ENCODE results near the gene FAM81A. TPM values are rescaled to one million over a fixed set of nuclear protein-coding genes. Genes with fewer than 3 reads are reported as not detected.

Gene FAM81A
- total RNA-seq, 4 donors from 2014 or later = 1.6 to 2.8 TPM; not detected in 2

DNA sequence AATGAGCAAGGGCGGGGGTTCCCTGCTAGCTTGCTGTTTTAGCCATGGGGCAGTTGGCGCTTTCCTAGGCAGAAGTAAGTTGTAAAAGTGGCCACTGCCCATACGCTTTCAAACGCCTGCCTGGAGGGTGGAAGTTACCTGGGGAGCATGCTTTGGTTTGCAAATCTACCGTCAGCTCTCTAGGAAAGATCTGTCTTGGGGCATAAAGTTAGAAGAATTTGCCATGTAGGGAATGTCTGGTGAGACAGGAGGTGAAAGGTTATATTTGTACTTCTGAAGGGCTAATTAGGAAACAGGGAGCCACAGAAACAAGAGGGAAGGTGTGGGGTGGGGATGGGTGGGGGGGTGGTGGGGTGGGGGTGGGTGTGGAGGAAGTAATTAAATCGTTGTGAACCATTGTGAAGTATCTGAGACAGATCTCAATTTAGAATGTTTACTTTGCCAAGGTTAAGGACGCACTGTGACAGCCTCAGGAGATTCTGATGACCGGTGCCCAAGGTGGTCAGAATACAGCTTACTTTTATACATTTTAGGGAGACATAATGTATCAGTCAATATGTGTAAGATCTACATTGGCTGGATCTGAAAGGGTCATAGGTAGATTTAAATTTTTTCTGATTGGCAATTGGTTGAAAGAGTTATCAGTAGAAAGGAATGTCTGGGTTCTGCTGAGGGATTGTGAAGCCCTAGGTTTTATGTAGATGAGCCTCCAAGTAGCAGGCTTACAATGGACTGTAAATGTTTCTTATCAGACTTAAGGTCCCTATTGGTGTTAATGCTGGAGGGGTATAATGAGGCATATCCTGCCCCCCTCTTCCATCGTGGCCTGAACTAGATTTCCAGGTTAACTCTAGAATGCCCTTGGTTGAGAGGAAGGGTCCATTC lies 111.6 kb downstream of the FAM81A start:
- TF ChIP-seq, protein P1, sequence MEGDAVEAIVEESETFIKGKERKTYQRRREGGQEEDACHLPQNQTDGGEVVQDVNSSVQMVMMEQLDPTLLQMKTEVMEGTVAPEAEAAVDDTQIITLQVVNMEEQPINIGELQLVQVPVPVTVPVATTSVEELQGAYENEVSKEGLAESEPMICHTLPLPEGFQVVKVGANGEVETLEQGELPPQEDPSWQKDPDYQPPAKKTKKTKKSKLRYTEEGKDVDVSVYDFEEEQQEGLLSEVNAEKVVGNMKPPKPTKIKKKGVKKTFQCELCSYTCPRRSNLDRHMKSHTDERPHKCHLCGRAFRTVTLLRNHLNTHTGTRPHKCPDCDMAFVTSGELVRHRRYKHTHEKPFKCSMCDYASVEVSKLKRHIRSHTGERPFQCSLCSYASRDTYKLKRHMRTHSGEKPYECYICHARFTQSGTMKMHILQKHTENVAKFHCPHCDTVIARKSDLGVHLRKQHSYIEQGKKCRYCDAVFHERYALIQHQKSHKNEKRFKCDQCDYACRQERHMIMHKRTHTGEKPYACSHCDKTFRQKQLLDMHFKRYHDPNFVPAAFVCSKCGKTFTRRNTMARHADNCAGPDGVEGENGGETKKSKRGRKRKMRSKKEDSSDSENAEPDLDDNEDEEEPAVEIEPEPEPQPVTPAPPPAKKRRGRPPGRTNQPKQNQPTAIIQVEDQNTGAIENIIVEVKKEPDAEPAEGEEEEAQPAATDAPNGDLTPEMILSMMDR (IDR thresholded peaks at IDR 0.05) = no peak
- no peak for TF ChIP-seq POLR2A (IDR thresholded peaks at IDR 0.05)
- WGBS, 2 donors = 64 to 67% methylated on average over 6 to 9 of the region's 9 CpGs
- Histone ChIP-seq H3K36me3 (no peaks in the 10 kb centered on the region), H3K4me3 (no peak overlapping the region), H3K4me1 (no peaks in the 10 kb centered on the region), H3K27me3 (peaks cover 0 to 60% (median 0%) of the 10 kb centered on the region in 4 donors), H3K9me3 (no peaks in the 10 kb centered on the region), H3K27ac (no peak overlapping the region)
- intact Hi-C loops (cut with DNase I) = loop anchor here (10.0 kb wide), 1 partner anchor 65 kb away; the partner anchor contains the start of gene GCNT3
- no peak for DNase-seq

DNA sequence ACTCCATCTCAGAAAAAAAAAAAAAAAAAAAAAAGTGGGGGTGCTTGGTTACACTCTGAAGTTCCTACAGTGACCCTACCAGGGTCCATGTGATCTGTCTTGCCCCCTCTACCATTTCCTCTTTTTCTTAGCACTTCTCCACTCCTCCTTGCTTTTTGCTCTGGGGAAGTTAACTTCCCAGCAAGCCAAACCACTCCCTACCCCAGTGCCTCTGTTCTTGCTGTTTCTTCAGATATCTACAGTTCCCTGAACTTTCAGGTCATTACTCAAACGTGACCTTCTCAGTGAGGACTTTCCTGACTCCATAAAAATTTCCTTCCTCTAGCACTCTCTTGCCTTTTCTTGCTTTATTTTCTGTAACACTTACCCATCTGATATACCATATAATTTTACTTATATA lies 112.5 kb downstream of the FAM81A start:
- Histone ChIP-seq H3K4me3 (no peak overlapping the region), H3K9me3 (no peaks in the 10 kb centered on the region), H3K27ac (no peak overlapping the region), H3K27me3 (peaks cover 0 to 55% (median 0%) of the 10 kb centered on the region in 4 donors), H3K4me1 (no peaks in the 10 kb centered on the region), H3K36me3 (no peaks in the 10 kb centered on the region)
- 19 to 50% methylated on average over 1 of the region's 1 CpG for whole genome bisulfite sequencing, 2 donors
- intact Hi-C loops (cut with DNase I) = no loop called here
- no peak for DNase-seq
- TF ChIP-seq, protein P1 (IDR thresholded peaks at IDR 0.05) = no peak
- no peak for TF ChIP-seq POLR2A (IDR thresholded peaks at IDR 0.05)

DNA sequence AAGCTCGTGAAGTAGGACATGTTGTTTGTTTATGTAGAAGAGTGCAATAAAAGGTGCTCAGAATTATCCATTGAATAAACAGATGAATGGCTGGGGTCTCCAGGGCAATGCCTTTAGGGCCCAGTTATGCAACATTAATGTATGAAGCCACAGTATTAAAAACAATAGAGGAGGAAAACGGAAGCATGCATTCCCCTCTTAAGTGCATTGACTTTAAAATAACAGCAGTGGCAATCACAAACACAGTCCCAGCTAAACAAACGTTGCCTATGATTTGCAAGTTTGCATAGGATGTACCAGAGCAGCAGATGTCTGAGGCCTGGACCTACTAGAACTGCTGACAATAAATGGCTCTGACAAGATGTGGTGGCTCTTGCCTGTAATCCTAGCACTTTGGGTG lies 113.0 kb downstream of the FAM81A start:
- Histone ChIP-seq H3K36me3 (no peaks in the 10 kb centered on the region), H3K27me3 (peaks cover 0 to 53% (median 0%) of the 10 kb centered on the region in 4 donors), H3K4me1 (peaks cover 0 to 2% (median 0%) of the 10 kb centered on the region in 3 donors), H3K4me3 (no peak overlapping the region), H3K9me3 (no peaks in the 10 kb centered on the region), H3K27ac (no peak overlapping the region)
- WGBS, 2 donors = 43 to 49% methylated on average over 3 of the region's 3 CpGs
- DNase-seq = no peak
- intact Hi-C loops (cut with DNase I) = no loop called here
- TF ChIP-seq, protein P1 (IDR thresholded peaks at IDR 0.05) = no peak
- TF ChIP-seq POLR2A (IDR thresholded peaks at IDR 0.05) = no peak

DNA sequence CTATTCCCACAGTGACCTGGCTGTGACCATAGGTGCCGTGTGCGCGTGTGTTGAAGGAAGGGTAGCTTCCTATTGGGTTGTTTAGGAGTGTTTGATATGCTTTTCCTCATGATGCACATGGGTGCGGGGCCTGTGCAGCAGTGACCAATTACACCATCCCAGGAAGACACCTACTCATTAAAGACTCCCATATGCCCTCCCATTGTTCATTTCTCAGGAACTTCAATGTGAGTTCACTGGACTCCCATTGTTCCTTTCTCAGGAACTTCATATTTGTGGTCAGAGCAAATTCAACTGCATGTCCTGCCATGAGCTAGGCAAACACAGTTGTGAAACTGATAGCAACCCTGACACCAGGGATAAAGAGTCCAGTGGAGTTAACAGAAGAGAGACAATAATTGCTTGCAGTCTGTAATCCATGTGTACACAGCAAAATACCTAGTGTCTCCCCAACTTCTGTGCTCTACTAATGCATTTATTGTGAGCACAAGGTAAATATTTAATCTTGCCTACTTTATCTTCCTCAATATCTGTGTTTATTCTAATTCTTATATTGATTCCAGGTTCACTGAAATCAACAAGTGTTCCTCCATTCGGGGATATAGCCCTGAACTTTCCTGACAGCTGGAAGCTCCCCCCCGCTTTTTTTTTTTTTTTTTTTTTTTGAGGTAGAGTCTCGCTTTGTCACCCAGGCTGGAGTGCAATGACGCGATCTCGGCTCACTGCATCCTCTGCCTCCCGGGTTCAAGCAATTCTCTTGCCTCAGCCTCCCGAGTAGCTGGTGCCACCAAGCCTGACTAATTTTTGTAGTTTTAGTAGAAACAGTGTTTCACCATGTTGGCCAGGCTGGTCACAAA lies 116.1 kb downstream of the FAM81A start:
- intact Hi-C loops (cut with DNase I) = no loop called here
- H3K27ac ChIP-seq = no peak overlapping the region

More for the DNA sequence above, 116.1 kb downstream of the FAM81A start:
- peaks cover 0 to 21% (median 0%) of the 10 kb centered on the region in 4 donors for H3K27me3 ChIP-seq
- 72 to 77% methylated on average over 9 of the region's 12 CpGs for WGBS, 2 donors
- no peak overlapping the region for H3K4me3 ChIP-seq
- no peaks in the 10 kb centered on the region for H3K36me3 ChIP-seq
- H3K9me3 ChIP-seq = no peaks in the 10 kb centered on the region
- TF ChIP-seq POLR2A (IDR thresholded peaks at IDR 0.05) = no peak
- TF ChIP-seq, protein P1 (IDR thresholded peaks at IDR 0.05) = no peak
- peaks cover 0 to 4% (median 0%) of the 10 kb centered on the region in 3 donors for H3K4me1 ChIP-seq
- no peak for DNase-seq
